Left lung (tissue), 10 donors: Measurements from ENCODE around the gene LRRIQ3. TPM values are rescaled to one million over a fixed set of nuclear protein-coding genes. Genes with fewer than 3 reads are reported as not detected.

Source experiments
- ATAC-seq: fragments of 200-7000 bp; cut with Tn5 transposase; one replicate; pipeline ENCODE4 v1.9.1; 2020; ENCODE audit warnings: moderate library complexity
- DNase-seq, 4 donors: peaks; one replicate each; pipeline ENCODE4 v3.0.0-alpha.2; 2013 to 2020
- H3K27ac ChIP-seq, 2 donors: fragments of 200-600 bp; sonication (generic) in 1 of 2; one replicate each; pipeline versions ENCODE4 v1.5.0 to v1.8.0; 2020 to 2021
- H3K27me3 ChIP-seq, 2 donors: fragments of 200-600 bp; sonication (generic) in 1 of 2; one replicate each; pipeline versions ENCODE4 v1.5.0 to v1.8.0; 2020 to 2021
- H3K36me3 ChIP-seq, 2 donors: fragments of 200-600 bp; sonication (generic) in 1 of 2; one replicate each; pipeline versions ENCODE4 v1.5.0 to v1.8.0; 2020 to 2021
- H3K4me1 ChIP-seq, 2 donors: fragments of 200-600 bp; one replicate each; pipeline ENCODE4 v1.8.0; 2021
- H3K4me3 ChIP-seq, 2 donors: fragments of 200-600 bp; sonication (generic) in 1 of 2; one replicate each; pipeline versions ENCODE4 v1.5.0 to v1.8.0; 2020 to 2021; ENCODE audit warnings: mild to moderate bottlenecking in 1 of 2
- H3K9me3 ChIP-seq, 2 donors: fragments of 200-600 bp; sonication (generic) in 1 of 2; one replicate each; pipeline versions ENCODE4 v1.5.0 to v1.8.0; 2020 to 2021
- CTCF ChIP-seq, 2 donors: fragments of 200-600 bp; sonication (generic) in 1 of 2; IDR thresholded peaks; one replicate each; pipeline versions ENCODE4 v1.5.0 to v1.8.0; 2021; ENCODE audit warnings: antibody characterized with exemption in 2 of 2
- intact Hi-C, 2 donors: fragments of 100-400 bp; cut with DNase I; formaldehyde crosslinking; loops; one replicate each; pipeline versions ENCODE4 v1.11.2 to v1.14.2; 2022
- polyA plus RNA-seq, 6 donors: library from polyadenylated mRNA; unstranded; fragments of 120-200 nt; gene quantifications; one replicate each; pipeline ENCODE4 v1.2.1, GENCODE V29; 2013; ENCODE audit not compliant: insufficient read length in 6 of 6
- total RNA-seq, 2 donors: library from RNA; stranded (reverse); fragmentation: NEBNext Ultra II Directional; extraction: Animal tissue kit (Norgen Biotek cat#: 25700); gene quantifications; one replicate each; pipeline ENCODE4 v1.2.1, GENCODE V29; 2021
- donor health status: DM: no; HTN: yes; CAD: no.
- donor health status: DM: no; HTN: no; CAD: no.

Gene LRRIQ3
- total and polyA plus RNA-seq, 8 donors: 0.61 to 3.0 (median 1.6) TPM

GRCh38 chr1:74065081-74065480, 132.9 kb downstream of the LRRIQ3 start:
- Histone ChIP-seq H3K27me3 (no peaks in the 10 kb centered on the region), H3K36me3 (no peaks in the 10 kb centered on the region), H3K4me1 (no peaks in the 10 kb centered on the region), H3K4me3 (no peak overlapping the region), H3K9me3 (peaks cover 0 to 5% of the 10 kb centered on the region in 2 donors), H3K27ac (no peak overlapping the region)
- no peak for TF ChIP-seq CTCF (IDR thresholded peaks at IDR 0.05)
- DNase-seq: no peak
- ATAC-seq: no peak
- intact Hi-C loops: no loop called here

- Histone ChIP-seq H3K36me3 (no peaks in the 10 kb centered on the region), H3K27me3 (no peaks in the 10 kb centered on the region), H3K27ac (no peak overlapping the region), H3K4me3 (no peak overlapping the region), H3K4me1 (no peaks in the 10 kb centered on the region), H3K9me3 (peaks cover 0 to 4% of the 10 kb centered on the region in 2 donors)
- ATAC-seq (no peak), DNase-seq (no peak)
- TF ChIP-seq CTCF (IDR thresholded peaks at IDR 0.05): no peak
- intact Hi-C loops: no loop called here
Observed at GRCh38 chr1:74057719-74058118, 140.3 kb downstream of the LRRIQ3 start.

- intact Hi-C loops: no loop called here
- ATAC-seq (no peak), DNase-seq (no peak)
- TF ChIP-seq CTCF (IDR thresholded peaks at IDR 0.05): no peak
- no peak overlapping the region for H3K4me3 ChIP-seq
- no peaks in the 10 kb centered on the region for H3K4me1 ChIP-seq
- H3K27ac ChIP-seq: no peak overlapping the region
- no peaks in the 10 kb centered on the region for H3K36me3 ChIP-seq
- no peaks in the 10 kb centered on the region for H3K9me3 ChIP-seq
- no peaks in the 10 kb centered on the region for H3K27me3 ChIP-seq
Observed at GRCh38 chr1:74053407-74053806, 144.6 kb downstream of the LRRIQ3 start.

- H3K4me1 ChIP-seq: no peaks in the 10 kb centered on the region
- H3K27ac ChIP-seq: no peak overlapping the region
- intact Hi-C loops: no loop called here
- no peak overlapping the region for H3K4me3 ChIP-seq
- ATAC-seq (no peak), DNase-seq (no peak)
- no peak for TF ChIP-seq CTCF (IDR thresholded peaks at IDR 0.05)
- H3K27me3 ChIP-seq: no peaks in the 10 kb centered on the region
- H3K9me3 ChIP-seq: peaks cover 0 to 7% of the 10 kb centered on the region in 2 donors
- H3K36me3 ChIP-seq: no peaks in the 10 kb centered on the region
Observed at GRCh38 chr1:74050386-74050785, 147.6 kb downstream of the LRRIQ3 start.

- ATAC-seq (no peak), DNase-seq (peak in 1 of 4 donors; percentile 28)
- Histone ChIP-seq H3K9me3 (peaks cover 0 to 25% of the 10 kb centered on the region in 2 donors), H3K36me3 (no peaks in the 10 kb centered on the region), H3K27ac (no peak overlapping the region), H3K4me3 (no peak overlapping the region), H3K27me3 (no peaks in the 10 kb centered on the region), H3K4me1 (no peaks in the 10 kb centered on the region)
- intact Hi-C loops: no loop called here
- TF ChIP-seq CTCF (IDR thresholded peaks at IDR 0.05): no peak
Observed at GRCh38 chr1:74038042-74038441, 159.9 kb downstream of the LRRIQ3 start.
